Fibroblast of the conjunctiva (primary cell): ENCODE measurements around the gene CLSTN3.
A peak's percentile ranks its signal among the peaks of the same experiment; 100 is the strongest.
"Not testable (repeated sequence)": the region's sequence is repeated elsewhere in the genome, so short reads cannot be mapped to it uniquely, and the experiment has no call there.

ENCODE experiments used
- DNase-seq: peaks from one replicate; pipeline ENCODE4 v3.0.0-alpha.2; 2010; ENCODE audit warnings: low read depth

Gene CLSTN3

DNA sequence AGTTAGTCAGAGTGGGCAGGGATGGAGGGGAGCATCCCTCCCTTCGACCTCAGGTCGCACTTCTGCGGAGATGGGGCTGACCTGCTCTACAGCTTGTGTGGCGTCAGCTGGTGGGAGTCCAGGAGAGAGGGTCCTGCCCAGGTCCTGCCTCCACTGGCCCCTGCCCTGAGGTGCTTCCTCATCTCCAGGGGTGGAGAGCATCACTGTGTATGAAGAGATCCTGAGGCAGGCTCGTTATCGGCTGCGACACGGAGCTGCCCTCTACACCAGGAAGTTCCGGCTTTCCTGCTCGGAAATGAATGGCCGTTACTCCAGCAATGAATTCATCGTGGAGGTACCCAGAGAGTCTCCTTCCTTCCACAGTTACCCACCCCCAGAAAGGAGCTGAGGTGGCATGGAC lies 20.2 kb downstream of the CLSTN3 start:
- no peak for DNase-seq

DNA sequence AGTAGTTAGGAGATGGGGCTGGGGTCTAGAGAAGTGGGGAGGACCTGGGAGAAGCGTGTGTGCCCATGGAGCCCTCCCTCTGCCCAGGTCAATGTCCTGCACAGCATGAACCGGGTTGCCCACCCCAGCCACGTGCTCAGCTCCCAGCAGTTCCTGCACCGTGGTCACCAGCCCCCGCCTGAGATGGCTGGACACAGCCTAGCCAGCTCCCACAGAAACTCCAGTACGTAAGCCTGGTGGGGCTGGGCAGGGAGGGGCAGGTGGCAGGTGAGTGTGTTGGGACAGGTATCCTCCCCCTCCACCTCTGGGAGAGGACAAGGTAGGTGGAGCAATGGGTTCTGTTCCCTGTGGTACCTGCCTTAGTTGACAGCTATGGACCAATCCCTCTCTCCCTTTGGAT lies 20.7 kb downstream of the CLSTN3 start:
- no peak for DNase-seq

DNA sequence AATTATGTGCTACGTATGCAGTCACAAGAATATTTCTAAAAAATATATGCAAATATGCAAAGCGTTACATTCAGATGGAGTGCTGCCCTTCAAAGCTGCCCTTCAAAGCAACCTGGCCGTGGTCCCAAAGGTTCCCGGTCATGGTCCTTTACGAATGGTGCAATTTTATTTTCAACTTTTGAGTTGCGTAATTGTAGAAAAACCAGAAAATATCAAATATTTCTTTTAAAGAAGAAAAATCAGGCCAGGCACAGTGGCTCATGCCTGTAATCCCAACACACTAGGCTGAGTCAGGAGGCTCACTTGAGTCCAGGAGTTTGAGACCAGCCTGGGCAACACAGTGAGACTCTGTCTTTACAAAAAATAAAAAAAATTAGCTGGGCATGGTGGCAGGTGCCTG lies 21.4 kb downstream of the CLSTN3 start:
- DNase-seq: no peak

DNA sequence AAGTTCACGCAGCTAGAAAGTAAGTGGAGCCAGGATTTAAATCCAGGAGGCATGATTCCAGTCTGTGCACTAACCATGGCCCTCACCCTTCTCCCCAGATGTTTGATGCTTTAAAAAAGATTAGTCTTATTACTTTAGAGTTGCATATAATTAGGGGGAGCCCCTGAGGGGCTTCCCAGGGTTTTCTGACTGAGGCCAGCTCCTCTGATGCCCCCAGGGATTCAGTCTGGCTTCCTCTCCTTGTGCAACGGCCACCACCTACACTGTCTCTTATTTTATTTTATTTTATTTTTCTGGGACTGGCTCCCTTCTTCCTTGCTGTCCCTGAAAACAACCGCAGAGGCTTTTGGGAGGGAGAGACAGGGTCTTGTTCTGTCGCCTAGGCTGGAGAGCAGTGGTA lies 22.6 kb downstream of the CLSTN3 start:
- DNase-seq: no peak

DNA sequence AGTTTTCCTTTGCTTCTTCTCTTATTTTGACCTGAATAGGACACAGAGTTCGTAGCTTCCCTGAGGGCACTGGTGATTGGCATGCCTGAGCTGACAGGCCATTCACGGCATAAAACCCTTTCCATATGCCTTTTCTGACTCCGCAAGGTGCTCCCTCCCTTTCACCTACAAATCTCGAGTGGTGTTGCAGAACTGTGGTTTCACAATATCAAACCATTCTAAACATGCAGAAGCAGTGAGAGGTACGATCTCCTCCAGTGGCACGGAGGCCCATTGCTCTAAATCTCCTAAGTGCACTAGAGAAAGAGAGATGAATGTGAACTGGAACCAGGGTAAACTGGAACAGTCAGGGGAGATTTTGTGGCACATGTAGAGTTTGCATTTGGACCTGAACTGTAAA lies 23.9 kb downstream of the CLSTN3 start:
- no peak for DNase-seq

DNA sequence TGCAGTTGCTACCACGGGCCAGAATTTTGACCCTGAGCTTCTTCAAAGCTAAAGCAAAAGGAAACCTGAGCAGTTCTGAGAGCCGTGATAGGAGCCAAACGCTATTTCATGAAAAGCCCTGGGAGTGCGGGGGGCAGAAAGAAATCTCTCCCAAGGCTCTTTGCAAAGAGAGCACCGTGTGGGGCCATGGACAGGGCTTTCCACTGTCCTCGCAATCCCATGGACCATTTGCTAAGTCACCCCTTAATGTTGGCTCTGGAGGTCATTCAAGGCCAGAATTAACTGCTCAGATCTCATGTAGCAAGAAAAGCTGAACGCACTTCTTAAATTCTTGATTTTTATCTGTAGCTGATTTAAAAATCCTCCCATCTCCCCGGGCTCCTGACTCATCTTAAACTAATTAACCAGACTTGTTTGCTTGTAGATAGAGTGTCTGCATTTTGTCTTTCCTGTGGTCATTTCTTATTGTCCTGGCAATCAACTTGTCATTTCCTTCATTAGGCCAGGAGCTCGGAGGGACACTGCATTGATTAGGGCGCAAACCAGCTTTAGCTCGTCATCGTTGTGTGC lies 24.8 kb downstream of the CLSTN3 start:
- no peak for DNase-seq

DNA sequence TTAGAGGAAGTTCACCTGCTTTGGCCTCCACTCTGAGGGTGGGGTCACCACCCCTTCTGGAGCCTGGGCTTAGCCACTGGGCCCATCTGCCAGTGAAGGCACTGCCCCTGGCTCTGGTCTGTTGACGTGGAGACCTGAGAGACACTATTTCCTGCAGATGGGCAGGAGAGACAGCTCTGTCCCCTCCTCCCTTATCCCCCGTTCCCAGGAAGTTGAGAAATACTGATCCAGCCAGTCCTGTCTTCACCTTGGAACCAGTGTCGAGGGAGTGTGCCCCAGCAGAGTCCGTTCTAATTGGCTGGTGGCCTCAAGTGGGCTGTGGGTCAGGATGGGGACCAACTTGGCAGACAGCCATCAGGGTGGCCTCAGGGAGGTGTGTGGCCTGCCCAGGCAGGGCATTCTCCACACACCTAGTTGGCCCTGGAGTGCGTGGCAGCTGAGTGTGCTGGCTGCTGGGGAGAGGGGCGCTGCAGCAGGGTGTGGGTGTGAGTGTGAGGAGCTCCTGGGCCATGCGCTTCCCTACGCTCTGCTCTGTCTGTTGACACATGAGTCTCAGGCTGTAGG lies 25.4 kb downstream of the CLSTN3 start:
- no peak for DNase-seq

DNA sequence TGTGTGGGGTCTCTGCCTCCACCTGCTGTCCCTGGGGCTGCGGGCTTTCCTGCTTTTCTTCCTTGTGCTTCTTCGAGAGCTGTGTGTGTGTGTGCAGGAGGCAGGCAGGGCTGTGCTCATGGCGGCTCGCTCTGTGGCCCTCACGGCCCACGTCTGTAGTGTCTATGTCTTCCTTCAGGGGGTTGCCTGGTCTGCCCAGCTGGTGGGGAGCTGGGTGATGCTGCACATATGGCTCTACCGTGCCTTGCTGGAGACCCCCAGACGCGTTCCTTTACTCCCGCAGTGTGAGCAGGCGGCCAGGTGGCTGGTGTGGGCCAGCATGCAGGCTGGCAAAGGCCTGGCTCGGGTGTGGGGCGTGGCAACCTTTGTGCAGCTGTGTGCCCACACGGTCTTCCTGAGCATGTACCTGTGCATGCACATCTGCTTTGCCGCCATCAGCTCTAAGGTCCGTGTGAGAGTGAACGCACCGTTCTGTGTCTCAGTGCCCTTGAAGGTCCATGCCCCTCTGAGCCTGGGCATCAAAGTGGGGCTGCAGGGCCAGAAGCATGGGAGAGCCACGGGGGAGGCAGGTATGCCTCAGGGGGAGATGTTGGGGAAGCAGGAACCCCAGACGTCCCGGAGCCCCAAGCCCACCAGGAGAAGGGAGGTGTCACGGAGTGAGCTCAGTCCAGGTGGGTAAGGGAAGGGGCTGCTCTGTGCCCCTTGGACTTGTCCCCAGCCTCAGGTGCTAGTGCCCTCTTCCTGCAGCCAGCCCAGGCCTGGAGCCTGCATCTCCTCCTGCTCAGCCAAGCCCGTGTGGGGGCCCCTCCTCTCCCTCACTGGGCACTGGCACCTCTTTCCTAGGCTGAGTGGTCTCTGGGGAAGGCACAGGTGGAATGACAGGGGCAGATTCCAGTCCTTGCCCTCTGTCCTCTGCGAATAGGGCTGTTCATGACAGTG lies 26.4 kb downstream of the CLSTN3 start:
- no peak for DNase-seq

DNA sequence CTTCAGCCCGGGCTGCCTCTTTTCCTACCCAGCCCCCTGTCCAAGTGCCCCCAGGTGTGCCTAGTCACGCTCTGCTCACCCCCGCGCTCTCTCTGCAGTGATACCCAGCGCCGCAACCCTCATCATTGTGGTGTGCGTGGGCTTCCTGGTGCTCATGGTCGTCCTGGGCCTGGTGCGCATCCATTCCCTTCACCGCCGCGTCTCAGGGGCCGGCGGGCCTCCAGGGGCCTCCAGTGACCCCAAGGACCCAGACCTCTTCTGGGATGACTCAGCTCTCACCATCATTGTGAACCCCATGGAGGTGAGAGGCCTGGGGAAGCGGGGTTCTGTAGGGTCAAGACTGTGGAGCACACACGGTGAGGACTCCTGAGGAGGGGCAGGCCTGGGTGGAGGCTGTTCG lies 27.2 kb downstream of the CLSTN3 start:
- no peak for DNase-seq

DNA sequence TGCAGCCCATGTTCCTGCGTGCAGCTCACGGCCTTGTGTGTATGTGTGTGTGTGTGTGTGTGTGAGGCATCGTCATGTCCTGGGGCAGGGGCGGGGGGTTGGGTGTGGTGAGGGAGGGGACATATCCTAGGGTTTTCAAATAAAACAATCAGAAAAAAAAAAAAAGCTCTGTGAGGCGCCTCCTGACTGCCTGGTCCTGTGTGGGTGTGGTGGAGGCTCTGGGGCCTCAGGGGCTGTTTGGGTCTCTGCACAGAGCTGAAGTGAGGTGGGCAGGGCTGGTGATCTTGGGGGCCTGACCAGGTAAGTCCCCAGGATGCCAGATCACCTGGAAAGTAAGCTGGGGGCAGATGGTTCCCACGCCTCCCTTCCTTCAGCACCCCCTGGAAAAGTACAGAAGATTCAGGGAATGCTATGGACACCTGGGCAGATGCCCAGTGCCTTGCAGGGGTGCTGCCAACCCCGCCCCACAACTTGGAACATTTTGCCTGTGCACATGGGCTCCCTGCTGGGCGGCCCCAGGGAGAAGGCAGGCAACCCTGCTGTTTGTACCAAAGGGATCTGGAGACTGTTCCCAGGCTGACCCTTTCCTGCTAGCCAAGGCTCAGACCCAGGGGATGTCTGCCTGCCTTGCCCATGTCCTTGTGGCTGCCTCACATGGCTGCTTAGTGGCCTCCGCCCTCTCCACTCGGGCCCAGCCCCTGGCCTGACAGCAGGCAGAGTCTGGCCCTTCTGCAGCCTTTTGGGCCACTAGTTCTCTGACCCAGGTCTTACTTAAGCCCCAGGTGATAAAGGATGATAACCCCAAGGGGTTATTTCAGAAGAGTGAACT lies 28.8 kb downstream of the CLSTN3 start:
- no peak for DNase-seq

DNA sequence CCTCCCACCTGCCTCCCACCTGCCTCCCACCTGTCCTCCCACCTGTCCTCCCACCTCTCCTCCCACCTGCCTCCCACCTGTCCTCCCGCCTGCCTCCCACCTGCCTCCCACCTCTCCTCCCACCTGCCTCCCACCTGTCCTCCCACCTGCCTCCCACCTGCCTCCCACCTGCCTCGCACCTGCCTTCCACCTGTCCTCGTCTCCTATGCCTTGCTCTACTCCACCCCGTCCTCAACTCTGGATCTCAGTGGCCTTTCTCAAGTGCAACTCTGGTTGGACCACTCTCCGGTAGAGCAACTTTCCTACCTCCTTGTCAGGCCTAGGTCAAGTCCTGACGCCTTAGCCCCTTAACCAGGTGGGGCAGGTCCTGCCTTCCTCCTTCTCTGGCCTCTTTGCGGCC lies 30.0 kb downstream of the CLSTN3 start:
- no peak for DNase-seq

DNA sequence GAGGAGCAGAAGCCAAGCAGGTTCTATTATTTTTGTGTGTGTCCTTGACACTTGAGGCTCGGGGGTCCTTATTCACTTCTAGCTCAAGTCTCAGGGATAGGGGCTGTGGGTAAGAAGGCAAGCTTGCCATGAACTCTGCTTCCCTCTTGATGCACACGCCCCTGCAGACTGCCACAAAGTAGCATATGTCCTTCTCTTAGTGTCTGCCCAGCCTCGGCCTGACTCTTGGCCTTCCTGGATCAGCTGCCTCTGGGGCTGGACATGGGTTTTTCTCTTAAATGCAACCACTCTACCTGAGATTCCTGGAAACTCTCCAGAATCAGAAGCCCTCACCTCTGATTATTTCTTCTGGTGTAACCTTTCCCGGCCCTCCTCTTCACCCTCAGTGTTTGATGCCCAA lies 31.2 kb downstream of the CLSTN3 start:
- DNase-seq: no peak

DNA sequence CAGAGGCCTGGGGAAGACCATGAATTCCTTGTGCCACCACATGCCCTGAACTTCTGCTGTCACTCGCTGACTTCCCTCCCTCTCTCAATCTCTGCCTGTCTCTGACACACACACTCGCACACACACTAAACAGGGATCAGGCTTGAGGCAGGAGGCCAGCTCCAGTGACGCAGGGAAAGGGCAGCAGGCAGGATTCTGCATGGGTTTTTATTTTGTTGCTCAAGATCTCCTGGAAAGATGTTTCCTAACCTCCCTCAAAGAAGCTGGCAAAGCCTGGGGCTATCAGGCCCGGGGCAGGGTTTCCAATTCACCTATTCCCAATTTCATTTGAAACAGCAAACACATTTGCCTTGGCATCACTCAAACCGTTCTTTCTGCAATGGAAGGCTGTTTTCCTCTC lies 31.6 kb downstream of the CLSTN3 start:
- DNase-seq: no peak

DNA sequence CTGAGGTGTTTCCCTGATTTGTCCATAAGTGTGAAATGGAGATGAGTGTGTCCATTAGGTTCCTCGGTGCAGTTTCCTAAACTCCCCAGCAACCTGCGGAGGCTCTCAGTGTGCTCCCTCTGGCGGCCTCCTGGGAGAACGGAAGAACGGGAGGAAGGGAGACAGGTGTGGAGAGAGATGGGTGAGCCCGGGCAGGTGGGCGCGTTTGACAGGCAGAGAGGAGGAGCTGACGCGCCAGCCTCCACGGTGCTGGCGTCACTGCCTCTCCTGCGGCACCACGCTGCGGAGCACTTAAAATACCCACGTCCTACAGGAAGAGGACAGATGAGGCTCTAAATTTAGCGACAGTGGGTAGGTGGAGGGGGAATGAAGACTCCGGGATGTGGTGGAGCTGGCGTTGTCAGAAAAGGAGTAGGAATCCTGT lies 32.5 kb downstream of the CLSTN3 start:
- DNase-seq: no peak

DNA sequence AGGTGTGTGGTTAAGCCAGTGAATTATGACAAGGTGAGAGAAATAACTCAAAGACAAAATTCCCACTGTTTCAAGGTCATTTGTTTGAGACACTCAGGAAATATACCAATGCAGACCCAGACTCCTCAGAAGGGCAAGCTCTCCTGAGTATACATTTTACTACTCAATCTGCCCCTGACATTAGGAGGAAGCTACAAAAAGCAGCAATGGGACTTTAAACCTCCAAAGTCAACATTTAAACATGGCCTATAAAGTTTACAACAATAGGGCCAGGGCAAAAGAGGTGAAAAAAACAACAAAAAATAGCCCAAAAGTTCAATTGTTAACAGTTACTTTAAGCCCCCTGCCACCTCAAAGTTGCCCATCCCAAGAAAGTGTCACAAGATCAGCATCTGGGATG lies 39.8 kb downstream of the CLSTN3 start:
- DNase-seq: no peak

DNA sequence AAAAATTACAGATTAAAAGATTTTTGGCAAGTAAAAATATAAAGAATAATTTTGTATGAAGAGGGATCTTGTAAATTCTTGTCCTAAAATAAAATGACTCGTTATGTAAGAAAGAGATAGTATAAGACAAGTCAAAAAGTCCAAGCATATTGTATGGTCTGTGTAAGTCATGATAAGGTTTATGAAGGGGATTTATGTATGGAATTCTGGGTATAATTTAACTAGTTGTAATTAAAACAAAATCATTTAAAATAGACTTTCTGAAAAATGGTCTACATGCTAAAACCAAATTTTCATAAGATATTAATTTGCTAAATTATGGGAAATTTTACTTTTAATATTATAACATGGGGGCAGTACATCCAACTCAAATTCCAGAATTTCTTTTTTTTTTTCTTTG lies 41.7 kb downstream of the CLSTN3 start:
- DNase-seq: no peak

DNA sequence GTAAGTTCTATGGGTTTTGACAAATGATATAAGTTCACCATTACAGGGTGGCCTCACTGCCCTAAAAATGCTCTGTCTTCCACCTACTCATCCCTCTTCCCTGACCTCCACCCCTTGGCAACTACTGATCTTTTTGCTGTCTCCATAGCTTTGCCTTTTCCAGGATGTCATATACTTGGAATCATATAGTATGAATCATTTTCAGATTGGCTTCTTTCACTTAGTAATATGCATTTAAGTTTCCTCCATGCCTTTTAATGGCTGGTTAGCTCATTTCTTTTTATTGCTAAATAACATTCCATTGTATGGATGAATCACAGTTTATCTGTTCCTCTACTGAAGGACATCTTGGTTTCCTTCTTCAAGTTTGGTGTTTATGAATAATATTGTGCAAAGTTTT lies 45.3 kb downstream of the CLSTN3 start:
- DNase-seq: no peak

DNA sequence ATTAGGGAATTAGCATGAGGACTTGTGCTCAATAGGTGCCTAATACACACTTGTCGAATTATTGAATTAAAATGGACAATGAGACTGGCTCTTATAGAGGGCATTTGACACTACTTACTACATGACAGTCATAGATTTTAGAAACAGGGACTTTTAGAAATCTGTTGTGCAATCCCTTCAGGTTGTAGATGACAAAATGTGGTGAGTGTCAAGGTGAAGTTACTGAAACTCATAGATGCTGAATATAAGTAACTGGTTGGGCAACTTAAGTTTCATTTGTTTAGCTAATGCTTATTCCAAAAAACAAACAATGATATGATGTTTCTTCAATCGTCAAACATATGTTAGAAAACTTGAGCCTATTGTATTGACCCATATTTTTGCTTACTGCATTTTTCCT lies 46.4 kb downstream of the CLSTN3 start:
- no peak for DNase-seq

DNA sequence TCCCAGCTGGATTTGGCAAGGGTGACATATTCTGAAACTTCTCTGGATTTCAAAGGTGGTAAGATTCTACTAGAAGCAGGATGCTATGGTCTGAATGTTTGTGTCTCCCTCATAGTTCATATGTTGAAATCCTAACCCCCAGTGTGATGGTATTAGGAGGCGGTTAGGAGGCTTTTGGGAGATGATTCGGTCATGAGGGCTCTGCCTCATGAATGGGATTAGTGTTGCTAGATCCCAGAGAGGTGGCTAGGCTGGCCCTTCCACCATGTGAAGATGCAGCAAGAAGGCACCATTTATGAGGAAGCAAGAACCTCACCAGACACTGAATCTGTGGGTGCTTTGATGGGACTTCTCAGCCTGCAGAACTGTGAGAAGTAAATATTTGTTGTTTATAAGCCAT lies 48.3 kb downstream of the CLSTN3 start:
- no peak for DNase-seq

DNA sequence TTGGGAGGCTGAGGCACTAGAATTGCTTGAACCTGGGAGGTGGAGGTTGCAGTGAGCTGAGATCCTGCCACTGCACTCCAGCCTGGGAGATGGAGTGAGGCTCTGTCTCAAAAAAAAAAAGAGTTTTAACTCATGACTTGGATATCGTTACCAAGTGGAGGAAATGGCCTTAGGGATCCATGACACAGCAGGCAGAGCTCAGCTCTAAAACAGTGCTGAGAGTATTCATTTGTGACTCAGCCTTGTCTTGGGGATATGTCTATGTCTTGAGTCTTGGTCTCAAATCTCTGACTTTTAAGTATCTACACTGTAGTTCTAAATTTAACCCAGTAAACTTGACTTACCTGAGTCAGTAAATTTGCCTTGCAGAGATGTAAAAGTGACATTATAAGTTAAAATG lies 50.5 kb downstream of the CLSTN3 start:
- no peak for DNase-seq

DNA sequence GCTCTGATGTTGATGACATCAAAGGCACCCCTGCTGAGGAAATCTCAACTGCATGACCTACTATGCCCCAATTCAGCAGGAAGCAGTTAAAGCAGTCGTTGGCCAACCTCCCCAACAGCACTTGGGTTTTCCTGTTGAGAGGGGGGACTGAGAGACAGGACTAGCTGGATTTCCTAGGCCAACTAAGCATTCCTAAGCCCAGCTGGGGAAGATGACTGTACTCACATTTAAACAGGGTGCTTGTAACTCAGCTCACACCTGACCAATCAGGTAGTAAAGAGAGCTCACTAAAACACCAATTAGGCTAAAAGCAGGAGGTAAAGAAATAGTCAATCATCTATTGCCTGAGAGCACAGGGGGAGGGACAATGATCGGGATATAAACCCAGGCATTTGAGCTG lies 55.9 kb downstream of the CLSTN3 start:
- DNase-seq: not testable (repeated sequence)

DNA sequence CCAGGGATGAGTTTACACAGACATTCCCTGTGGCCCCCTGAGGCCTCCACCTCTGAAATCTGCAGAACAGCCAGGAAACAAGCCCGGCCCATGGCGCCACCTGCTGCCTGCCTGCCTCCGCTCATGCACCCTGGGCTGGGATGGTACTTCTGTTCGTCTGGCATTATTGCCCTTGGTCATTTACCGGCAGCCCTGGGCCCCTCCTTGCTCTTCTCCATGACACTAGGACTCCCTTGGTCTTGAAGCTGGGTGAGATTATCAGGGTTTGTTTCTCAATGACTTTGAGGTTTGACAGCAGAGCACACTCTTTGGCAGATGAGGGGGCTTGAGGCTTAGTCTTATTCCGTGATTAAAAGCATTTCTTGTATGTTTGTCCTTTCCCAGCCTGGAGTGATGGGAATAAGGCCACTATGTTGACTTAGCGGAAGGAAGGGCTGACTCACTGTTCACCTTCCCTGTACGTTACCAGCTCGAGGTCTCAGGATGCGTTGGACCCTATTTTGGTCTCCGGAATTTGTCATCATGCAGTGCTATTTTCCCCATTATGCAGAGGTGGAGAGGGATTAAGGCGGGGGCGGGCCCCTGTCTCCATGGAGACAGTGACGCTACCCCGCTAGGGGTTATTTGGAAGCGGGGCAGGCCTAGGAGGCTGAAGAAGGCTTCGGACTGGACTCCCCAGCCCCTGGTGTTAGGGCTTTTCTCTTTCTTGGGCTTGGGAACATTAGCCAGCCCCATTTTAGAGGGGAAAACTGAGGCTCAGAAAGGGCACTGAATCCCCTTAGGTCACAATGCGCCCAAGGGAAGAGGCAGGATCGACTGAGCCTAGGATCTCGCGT lies 58.6 kb downstream of the CLSTN3 start:
- DNase-seq: peak; percentile 37
